GM12892 (cell line): ENCODE results near the gene MPZL1.

Experiments used
- DNase-seq: peaks from one replicate; pipeline ENCODE4 v3.0.0; 2011; ENCODE audit not compliant: insufficient read length
- FAIRE-seq: peaks from 2 replicates; lab custom pipeline; 2011; peaks lifted over from hg19 to GRCh38; lab: Jason Lieb, UNC
- POLR2A ChIP-seq: IDR thresholded peaks from 2 replicates; pipeline ENCODE4 v1.6.1; 2011; ENCODE audit warnings: low read depth, low read length, control low read depth
- POLR2AphosphoS5 ChIP-seq: IDR thresholded peaks from 2 replicates; pipeline ENCODE4 v1.6.1; 2011; ENCODE audit warnings: low read depth, low read length, control low read depth
- TAF1 ChIP-seq: IDR thresholded peaks from 2 replicates; pipeline ENCODE4 v1.6.1; 2011; ENCODE audit warnings: low read depth, mild to moderate bottlenecking, control low read depth, low read length, borderline replicate concordance

The MPZL1 gene

DNA sequence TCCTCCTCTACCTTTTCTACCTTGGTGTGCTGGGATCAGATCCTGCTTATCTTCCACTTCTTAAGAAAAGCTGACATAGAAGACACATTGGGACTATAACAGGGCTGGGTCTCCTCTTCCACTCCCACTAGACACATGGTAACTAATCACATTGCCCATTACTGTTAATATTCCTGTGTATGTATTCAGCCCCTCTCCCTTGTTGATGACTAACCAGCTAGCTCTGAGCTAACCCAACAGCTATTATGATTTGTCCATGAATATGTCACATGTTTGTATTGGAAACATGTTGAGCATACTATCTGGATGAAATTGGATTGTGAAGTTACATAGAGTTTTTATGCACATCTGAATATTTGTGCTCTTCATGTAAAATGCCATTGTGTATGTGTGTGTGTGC is 52.9 kb downstream of the MPZL1 start:
- DNase-seq (no peak), FAIRE-seq (no peak)
- no peak for TF ChIP-seq TAF1
- TF ChIP-seq POLR2A = no peak
- no peak for TF ChIP-seq POLR2AphosphoS5

DNA sequence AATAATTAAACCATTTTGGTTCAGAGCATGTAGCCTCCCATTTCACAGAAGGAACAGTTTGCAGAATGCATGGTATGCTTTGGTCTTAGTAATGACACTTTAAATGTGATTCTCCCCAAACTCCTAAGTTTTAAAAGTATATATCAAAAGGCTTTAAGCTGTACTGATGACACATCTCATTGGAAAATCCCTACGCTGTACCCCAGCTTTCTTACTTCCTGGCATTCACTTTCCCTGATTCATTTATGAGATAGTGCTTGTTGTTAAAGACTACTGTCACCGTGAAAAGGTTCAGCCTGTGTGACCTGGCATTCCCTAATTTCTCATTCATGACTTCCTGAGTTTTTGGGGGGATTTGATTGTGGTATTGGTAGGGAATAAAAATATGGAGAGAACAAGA is 53.4 kb downstream of the MPZL1 start:
- TF ChIP-seq POLR2AphosphoS5 (no peak), POLR2A (no peak), TAF1 (no peak)
- no peak for DNase-seq
- FAIRE-seq = no peak

DNA sequence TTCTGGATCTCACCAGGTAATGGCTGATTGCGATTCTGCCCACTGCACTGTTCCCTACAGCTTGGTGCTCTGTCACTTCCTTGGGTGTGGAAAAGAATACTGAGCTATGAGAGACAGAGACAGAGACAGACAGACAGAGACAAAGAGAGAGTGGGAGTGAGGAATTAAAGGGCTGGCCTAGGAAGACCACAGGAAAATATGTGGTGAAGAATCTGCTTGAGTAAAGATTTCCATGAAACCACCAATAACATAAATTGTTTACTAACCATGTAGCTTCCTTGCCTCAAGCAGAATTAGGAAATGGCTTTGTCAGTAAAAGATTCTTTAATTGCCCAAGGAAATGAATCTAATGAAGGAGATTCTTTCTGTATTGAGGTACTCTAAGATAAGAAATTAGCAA is 54.4 kb downstream of the MPZL1 start:
- DNase-seq (no peak), FAIRE-seq (no peak)
- TF ChIP-seq TAF1 (no peak), POLR2AphosphoS5 (no peak), POLR2A (no peak)

DNA sequence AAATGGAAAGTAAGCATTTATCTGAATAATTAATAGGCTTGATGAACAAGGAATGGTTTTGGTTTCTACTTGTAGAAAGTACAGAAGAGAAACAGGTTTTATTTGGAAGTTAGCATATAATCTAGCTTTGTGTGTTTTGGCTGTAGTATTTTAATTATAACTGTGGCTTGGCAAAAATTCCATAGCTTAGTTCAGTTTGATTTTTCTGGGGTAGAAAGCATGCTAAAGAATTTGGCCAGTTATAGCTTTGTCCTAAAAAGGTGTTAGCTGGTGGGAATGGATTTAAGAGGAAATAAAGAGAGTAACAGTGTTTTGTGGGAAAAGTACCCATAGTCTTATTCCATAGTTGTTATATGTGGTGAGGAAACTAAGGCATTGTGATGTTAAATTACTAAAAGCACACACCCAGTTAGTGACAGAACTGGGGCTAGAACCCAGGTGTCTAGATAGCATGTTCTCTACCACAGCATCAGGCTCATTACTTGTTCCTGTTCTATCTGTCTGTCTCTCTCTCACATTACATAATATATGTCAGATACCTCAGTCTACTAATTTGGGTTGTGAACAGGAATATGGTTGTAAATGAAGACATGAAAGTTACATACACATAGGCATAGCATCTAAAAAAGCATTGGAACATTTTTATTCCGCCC is 55.0 kb downstream of the MPZL1 start:
- no peak for DNase-seq

DNA sequence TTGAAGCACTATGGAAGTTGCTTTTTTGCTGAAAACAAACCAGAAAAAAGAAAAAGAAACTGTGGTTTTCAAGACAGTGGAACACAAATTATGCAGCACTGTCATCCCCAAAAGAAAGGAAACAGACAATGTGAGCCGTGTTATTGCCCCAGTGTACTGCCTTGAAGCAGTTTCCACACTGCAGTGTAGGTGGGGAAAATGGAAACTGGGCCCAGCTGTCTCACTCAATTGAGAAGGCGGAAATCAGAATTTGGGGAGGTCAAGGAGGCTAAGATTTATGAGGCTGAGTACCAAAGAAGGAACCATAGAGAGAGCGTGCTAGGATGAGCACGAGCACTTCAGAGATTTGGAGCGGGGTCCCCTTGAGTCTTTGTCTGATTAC is 55.5 kb downstream of the MPZL1 start:
- TF ChIP-seq POLR2A = no peak
- no peak for TF ChIP-seq TAF1
- DNase-seq (no peak), FAIRE-seq (no peak)

More for the DNA sequence above, 55.0 kb downstream of the MPZL1 start:
- TF ChIP-seq TAF1 (no peak), POLR2A (no peak), POLR2AphosphoS5 (no peak)
- FAIRE-seq = no peak

DNA sequence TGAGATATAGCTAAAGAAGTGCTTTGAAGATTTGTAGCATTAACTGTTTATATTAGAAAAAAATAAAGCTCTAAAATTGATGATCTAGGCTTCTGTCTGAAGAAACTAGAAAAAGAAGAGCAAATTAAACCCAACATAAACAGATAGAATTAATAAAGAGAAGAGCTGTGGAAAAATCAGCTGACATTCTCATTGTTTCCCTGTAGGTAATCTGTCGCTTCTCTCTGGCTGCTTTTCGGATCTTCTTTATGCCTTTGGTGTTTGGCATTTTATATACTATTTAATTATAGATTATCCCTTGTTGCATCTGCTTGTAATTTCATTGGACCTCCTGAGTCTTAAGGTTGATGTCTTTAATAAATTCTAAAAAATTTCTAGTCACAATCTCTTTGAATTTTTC is 59.8 kb downstream of the MPZL1 start:
- TF ChIP-seq TAF1 (no peak), POLR2AphosphoS5 (no peak), POLR2A (no peak)
- FAIRE-seq = no peak
- no peak for DNase-seq

DNA sequence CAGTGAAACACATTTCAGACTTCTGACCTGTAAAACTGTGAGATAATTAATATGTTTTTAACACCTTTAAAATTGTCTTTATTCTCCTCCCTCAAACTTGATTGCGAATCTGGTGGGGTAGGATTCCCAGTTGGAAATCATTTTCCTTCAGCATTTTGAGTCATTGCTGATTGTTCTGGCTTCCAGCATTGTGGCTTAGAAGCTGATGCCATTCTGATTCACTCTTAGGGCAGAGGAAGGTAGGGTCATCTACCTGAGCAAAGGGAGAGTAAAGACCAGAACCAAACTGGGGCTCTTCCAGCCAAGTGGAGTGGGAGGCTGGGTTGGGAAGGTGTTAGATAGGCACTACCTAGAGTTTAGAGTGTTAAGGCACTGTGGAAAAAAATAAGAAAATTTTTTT is 61.2 kb downstream of the MPZL1 start:
- DNase-seq (no peak), FAIRE-seq (no peak)
- TF ChIP-seq POLR2A = no peak
- TF ChIP-seq TAF1 = no peak
- TF ChIP-seq POLR2AphosphoS5 = no peak

DNA sequence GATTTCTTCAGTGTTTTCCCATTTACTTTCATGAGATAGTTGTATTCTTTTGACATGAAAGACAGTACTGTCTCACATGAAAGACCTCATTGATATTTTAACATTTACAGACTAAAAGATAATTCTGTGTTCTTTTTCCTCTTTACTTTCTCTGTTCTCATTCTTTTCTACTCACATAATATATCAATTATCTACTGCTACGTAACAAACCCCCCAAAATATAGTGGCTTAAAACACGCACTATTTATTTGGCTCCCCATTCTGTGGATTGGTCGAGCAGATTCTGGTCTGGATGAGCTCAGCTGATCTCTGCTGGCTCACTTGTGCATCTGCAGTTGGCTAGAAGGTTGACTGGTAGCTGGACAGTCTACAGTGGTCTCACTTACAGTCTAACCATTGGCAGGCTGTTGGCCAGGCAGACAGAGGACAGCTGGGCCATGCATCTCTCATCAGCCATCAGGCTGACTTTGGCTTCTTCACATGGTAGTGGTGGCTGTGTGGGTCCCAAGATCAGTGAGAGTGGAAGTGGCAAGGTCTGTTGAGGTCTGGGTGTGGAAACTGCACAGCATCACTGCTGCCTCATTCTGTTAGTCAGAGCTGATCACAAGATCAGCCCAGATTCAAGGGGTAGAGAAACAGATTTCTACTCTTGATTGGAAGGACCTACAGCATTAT is 63.2 kb downstream of the MPZL1 start:
- TF ChIP-seq POLR2A = no peak
- no peak for TF ChIP-seq TAF1
- no peak for TF ChIP-seq POLR2AphosphoS5
- FAIRE-seq = no peak
- no peak for DNase-seq

DNA sequence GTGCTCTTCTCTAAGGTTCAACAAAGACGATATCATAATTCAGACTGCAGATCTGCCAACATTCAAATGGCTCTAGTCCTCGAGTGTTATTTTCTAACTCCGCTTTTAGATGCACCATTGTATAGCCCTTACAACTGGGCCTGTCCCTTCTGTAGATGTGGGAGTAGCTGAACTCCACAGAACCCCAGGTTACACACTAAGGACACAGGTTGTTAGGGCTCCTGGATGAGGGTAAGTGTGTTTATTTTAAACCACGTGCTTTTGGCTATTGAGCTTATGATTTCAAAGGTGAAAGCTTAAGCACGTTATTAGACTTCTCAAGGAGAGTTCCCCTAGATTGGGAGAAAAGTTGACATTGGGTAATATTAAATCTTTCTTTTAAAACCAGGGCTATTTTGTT is 64.7 kb downstream of the MPZL1 start:
- DNase-seq = no peak
- TF ChIP-seq TAF1 (no peak), POLR2AphosphoS5 (no peak), POLR2A (no peak)
- FAIRE-seq = no peak

DNA sequence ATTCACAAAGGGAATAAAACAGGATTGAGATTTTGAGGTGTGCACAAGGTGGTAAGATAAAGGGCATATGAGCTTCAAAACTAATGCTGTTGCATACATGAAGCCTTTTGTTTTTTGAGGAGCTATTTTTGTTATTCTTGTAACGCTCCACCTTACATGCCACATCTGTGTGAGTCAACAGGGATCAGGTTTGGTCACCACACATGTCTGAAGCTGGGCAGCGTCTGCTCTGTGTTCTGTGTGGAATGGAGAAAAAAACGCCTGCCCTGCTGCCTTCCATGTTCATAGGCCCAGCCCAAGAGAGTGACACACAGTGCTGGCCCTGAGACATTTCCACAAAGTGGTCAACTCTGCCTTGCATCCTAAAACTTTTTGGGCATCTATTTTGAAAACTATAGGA is 67.7 kb downstream of the MPZL1 start:
- TF ChIP-seq POLR2A = no peak
- no peak for TF ChIP-seq TAF1
- TF ChIP-seq POLR2AphosphoS5 = no peak
- DNase-seq = no peak
- FAIRE-seq = no peak

DNA sequence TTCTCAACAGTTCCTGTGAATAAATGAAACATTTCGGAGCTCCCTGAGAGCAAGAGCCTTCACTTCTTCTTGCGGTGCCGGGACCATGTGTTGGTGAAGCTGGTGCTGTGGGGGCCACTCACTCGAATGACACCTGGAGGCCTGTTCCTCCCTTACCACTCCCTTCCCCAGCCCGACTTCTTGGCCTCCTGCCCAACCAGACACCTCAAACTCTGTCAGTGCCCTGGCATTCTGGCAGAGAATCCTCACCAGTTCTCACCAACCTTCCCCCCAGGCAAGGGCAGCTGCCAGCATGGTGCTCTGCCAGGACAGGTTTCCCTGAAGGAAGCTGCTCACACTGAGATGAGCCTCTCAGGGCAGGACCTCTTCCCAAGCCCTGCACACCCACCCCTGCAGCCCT is 68.3 kb downstream of the MPZL1 start:
- FAIRE-seq (no peak), DNase-seq (no peak)
- TF ChIP-seq POLR2A (no peak), POLR2AphosphoS5 (no peak), TAF1 (no peak)

DNA sequence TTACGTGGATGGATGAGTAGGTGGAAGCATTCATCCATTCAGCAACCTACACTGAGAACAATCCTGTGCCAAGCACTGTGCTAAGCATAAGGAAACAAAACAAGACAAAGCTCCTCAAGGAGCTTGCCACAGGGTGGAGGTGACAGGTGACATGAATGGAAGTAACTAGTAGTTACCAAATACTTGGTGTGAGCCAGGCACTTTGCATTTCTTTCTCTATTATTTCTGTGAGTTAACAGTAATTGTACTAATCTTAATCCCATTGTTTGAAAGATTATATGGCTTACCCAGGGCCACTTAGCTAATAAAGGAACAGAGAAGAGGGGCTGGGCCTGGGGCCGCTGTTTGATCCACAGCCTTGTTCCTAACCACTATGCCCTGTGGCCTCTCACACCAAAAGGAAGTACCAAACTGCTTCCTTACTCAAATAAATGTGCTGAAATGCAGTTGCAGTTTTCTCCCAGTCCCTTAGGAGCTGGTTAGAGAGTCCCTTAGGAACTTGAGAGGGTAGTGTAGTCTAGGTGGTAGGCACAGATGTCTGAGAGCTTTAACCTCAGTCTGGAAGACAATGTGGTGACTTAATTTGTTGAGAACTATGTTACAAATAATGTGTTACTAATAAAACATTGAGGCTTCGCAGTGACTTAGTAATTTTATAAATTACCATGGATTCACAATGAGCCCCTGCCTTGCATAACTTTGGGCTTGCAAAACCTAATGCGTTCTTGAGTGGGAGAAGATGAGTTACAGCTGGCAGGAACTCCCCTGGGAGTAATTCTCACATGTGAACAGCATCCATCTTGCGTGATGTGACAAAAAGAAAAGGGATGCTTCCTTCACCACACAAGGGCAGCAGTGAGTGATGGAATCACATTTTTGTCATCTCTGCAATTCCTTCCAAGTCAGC is 69.8 kb downstream of the MPZL1 start:
- DNase-seq (no peak), FAIRE-seq (no peak)
- TF ChIP-seq POLR2AphosphoS5 = no peak
- TF ChIP-seq TAF1 = no peak
- TF ChIP-seq POLR2A = no peak
